HL-60 (cell line): ENCODE measurements around the gene CTNNA3.

Source experiments
- GABPA ChIP-seq: IDR thresholded peaks from 2 replicates; pipeline ENCODE4 v1.6.1; 2012; ENCODE audit warnings: low read depth
- REST ChIP-seq: IDR thresholded peaks from 2 replicates; pipeline ENCODE4 v1.6.1; 2012; ENCODE audit warnings: low read depth; ENCODE audit not compliant: insufficient replicate concordance
- TF ChIP-seq, protein P1 (sequence below): IDR thresholded peaks from one replicate; pipeline ENCODE4 v1.5.1; 2011; ENCODE audit warnings: low read length, control low read depth, inconsistent platforms; ENCODE audit not compliant: insufficient read depth

DNA sequence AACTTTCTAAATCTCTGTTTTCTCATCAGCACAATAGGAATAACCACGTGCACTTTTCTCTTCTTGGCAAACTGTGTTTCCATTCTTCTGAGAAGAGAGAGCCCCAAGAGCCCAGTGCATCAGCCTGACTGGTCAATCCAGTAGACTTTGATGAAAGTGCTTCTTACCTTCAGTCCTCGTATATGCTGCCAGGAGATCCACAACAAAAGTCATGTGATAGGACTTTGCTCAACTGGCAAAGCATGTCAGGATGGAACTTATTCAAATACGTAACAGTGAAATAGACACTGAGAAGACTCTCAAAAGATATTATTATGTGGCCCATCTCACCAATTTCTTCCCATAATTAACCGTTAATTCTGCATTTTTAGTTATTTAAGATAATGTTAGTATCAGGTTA, 1801.6 kb downstream of the CTNNA3 start:
- TF ChIP-seq, protein P1, sequence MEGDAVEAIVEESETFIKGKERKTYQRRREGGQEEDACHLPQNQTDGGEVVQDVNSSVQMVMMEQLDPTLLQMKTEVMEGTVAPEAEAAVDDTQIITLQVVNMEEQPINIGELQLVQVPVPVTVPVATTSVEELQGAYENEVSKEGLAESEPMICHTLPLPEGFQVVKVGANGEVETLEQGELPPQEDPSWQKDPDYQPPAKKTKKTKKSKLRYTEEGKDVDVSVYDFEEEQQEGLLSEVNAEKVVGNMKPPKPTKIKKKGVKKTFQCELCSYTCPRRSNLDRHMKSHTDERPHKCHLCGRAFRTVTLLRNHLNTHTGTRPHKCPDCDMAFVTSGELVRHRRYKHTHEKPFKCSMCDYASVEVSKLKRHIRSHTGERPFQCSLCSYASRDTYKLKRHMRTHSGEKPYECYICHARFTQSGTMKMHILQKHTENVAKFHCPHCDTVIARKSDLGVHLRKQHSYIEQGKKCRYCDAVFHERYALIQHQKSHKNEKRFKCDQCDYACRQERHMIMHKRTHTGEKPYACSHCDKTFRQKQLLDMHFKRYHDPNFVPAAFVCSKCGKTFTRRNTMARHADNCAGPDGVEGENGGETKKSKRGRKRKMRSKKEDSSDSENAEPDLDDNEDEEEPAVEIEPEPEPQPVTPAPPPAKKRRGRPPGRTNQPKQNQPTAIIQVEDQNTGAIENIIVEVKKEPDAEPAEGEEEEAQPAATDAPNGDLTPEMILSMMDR: no peak
- TF ChIP-seq REST (no peak), GABPA (no peak)
